HFF-Myc (cell line): ENCODE measurements around the gene UHRF1.
"Not testable (repeated sequence)": the region's sequence is repeated elsewhere in the genome, so short reads cannot be mapped to it uniquely, and the experiment has no call there.

Experiments used
- DNase-seq: peaks from one replicate; pipeline ENCODE4 v3.0.0-alpha.2; 2011; ENCODE audit warnings: low read depth; ENCODE audit errors: extremely low read depth
- H3K4me3 ChIP-seq: replicated peaks from 2 replicates; pipeline ENCODE4 v1.5.1; 2011; ENCODE audit warnings: low read depth, mild to moderate bottlenecking, control low read depth, low read length
- TF ChIP-seq, protein P1 (sequence below): IDR thresholded peaks from 2 replicates; pipeline ENCODE4 v1.5.1; 2012; ENCODE audit warnings: mild to moderate bottlenecking, low read depth, low read length, control low read depth; ENCODE audit errors: missing control alignments

The UHRF1 gene

GRCh38 chr19:4889034-4889815 lies 20.1 kb upstream of the UHRF1 start:
- TF ChIP-seq, protein P1, sequence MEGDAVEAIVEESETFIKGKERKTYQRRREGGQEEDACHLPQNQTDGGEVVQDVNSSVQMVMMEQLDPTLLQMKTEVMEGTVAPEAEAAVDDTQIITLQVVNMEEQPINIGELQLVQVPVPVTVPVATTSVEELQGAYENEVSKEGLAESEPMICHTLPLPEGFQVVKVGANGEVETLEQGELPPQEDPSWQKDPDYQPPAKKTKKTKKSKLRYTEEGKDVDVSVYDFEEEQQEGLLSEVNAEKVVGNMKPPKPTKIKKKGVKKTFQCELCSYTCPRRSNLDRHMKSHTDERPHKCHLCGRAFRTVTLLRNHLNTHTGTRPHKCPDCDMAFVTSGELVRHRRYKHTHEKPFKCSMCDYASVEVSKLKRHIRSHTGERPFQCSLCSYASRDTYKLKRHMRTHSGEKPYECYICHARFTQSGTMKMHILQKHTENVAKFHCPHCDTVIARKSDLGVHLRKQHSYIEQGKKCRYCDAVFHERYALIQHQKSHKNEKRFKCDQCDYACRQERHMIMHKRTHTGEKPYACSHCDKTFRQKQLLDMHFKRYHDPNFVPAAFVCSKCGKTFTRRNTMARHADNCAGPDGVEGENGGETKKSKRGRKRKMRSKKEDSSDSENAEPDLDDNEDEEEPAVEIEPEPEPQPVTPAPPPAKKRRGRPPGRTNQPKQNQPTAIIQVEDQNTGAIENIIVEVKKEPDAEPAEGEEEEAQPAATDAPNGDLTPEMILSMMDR = no peak
- no peak overlapping the region for H3K4me3 ChIP-seq
- DNase-seq = no peak

GRCh38 chr19:4891066-4891465 lies 18.2 kb upstream of the UHRF1 start:
- DNase-seq = no peak
- TF ChIP-seq, protein P1 = no peak
- no peak overlapping the region for H3K4me3 ChIP-seq

- not testable (repeated sequence) for H3K4me3 ChIP-seq, DNase-seq
These were observed 16.3 kb upstream of the UHRF1 start for GRCh38 chr19:4892962-4893361.

- no peak for DNase-seq
- no peak overlapping the region for H3K4me3 ChIP-seq
- TF ChIP-seq, protein P1 = no peak
These were observed 12.9 kb upstream of the UHRF1 start for GRCh38 chr19:4896372-4896771.

DNA sequence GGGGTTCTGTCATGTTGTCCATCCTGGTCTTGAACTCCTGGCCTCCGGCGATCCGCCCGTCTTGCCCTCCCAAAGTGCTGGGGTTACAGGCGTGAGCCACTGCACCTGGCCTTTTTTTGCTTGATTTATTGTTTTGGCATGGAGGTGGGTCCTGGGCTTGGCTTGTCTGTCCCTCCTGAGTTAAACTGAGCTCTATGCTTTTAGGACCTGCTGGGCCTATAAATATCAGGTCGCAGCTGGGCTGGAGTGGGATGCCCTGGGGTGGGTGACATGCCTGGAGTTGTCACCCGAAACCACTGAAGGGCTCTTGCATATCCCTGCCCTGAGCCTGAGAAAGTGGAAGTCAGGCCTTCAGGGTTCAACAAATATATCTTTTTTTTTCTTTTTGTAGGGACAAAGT lies 12.2 kb upstream of the UHRF1 start:
- TF ChIP-seq, protein P1 = no peak
- no peak for DNase-seq
- no peak overlapping the region for H3K4me3 ChIP-seq

DNA sequence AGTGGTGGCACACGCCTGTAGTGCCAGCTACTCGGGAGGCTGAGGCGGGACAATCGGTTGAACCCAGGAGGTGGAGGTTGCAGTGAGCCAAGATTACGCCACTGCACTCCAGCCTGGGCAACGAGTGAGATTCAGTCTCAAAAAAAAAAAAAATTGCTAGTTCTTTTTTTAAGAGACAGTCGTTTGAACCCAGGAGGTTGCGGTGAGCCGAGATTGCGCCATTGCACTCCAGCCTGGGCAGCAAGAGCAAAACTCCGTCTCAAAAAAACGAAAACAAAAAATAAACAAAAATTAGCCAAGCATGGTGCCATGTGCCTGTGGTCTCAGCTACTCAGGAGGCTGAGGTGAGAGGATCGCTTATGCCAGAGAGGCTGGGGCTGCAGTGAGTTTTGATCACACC lies 8.4 kb upstream of the UHRF1 start:
- H3K4me3 ChIP-seq, DNase-seq: not testable (repeated sequence)

GRCh38 chr19:4902796-4903195 lies 6.5 kb upstream of the UHRF1 start, which contains the start of gene ARRDC5:
Gene ARRDC5, minus strand, starts transcription at chr19:4902896. Its CDS starts 71 bp downstream, at chr19:4902825.
- H3K4me3 ChIP-seq = no peak within 1 kb of the TSS
- DNase-seq = no peak
- TF ChIP-seq, protein P1 = no peak

- TF ChIP-seq, protein P1 = no peak
- DNase-seq = no peak
- no peak overlapping the region for H3K4me3 ChIP-seq
These were observed 4.8 kb upstream of the UHRF1 start for GRCh38 chr19:4904481-4904880.
